Hepatocyte (in vitro differentiated cells): ENCODE measurements around the gene SH3BP2. TPM values are rescaled to one million over a fixed set of nuclear protein-coding genes. Genes with fewer than 3 reads are reported as not detected.

ENCODE experiments used
- DNase-seq: peaks from one replicate; pipeline ENCODE4 v3.0.0-alpha.2; 2016; ENCODE audit warnings: low spot score
- H2AFZ ChIP-seq: fragments of 200-600 bp; sonication (generic); 2 replicates; pipeline ENCODE4 v1.6.0; 2016; ENCODE audit warnings: antibody characterized with exemption, mild to moderate bottlenecking
- H3K27ac ChIP-seq: fragments of 200-600 bp; sonication (generic); 2 replicates; pipeline ENCODE4 v1.5.1; 2016; ENCODE audit warnings: mild to moderate bottlenecking
- H3K27me3 ChIP-seq: fragments of 200-600 bp; sonication (generic); 2 replicates; pipeline ENCODE4 v1.6.1; 2016
- H3K36me3 ChIP-seq: fragments of 200-600 bp; sonication (generic); replicated peaks from 2 replicates; pipeline ENCODE4 v1.5.1; 2016; ENCODE audit warnings: low read depth; ENCODE audit not compliant: insufficient read depth
- H3K4me1 ChIP-seq: fragments of 200-600 bp; sonication (generic); 2 replicates; pipeline ENCODE4 v1.5.1; 2016; ENCODE audit warnings: mild to moderate bottlenecking, moderate library complexity; ENCODE audit not compliant: insufficient read depth
- H3K4me2 ChIP-seq: fragments of 200-600 bp; sonication (generic); 2 replicates; pipeline ENCODE4 v1.6.0; 2016
- H3K4me3 ChIP-seq: fragments of 200-600 bp; sonication (generic); 2 replicates; pipeline ENCODE4 v1.5.1; 2016; ENCODE audit warnings: mild to moderate bottlenecking
- H3K79me2 ChIP-seq: fragments of 200-600 bp; sonication (generic); 2 replicates; pipeline ENCODE4 v1.6.0; 2017; ENCODE audit warnings: mild to moderate bottlenecking
- H3K9me2 ChIP-seq: fragments of 200-600 bp; sonication (generic); replicated peaks from 2 replicates; pipeline ENCODE4 v1.6.0; 2017; ENCODE audit warnings: mild to moderate bottlenecking; ENCODE audit not compliant: insufficient read depth
- H3K9me3 ChIP-seq: fragments of 200-600 bp; sonication (generic); 2 replicates; pipeline ENCODE4 v1.5.1; 2016; ENCODE audit warnings: low read depth, mild to moderate bottlenecking
- H4K20me1 ChIP-seq: fragments of 200-600 bp; sonication (generic); 2 replicates; pipeline ENCODE4 v1.6.0; 2016; ENCODE audit warnings: mild to moderate bottlenecking; ENCODE audit not compliant: insufficient read depth, poor library complexity, severe bottlenecking
- EZH2 ChIP-seq: fragments of 200-600 bp; sonication (generic); IDR thresholded peaks from 2 replicates; pipeline ENCODE4 v1.6.1; 2016; ENCODE audit warnings: antibody characterized with exemption, mild to moderate bottlenecking, borderline replicate concordance
- EZH2phosphoT487 ChIP-seq: fragments of 200-600 bp; sonication (generic); IDR thresholded peaks from one replicate; pipeline ENCODE4 v1.6.1; 2018; ENCODE audit warnings: antibody characterized with exemption, mild to moderate bottlenecking, low read depth, moderate library complexity; ENCODE audit not compliant: unreplicated experiment, severe bottlenecking
- WGBS: methylation state at CpG from one replicate; pipeline ENCODE4 v1.1.6; 2016; ENCODE audit warnings: low lambda C conversion rate; ENCODE audit errors: missing lambda C conversion rate; 5-methylcytosine and 5-hydroxymethylcytosine counted together
- polyA plus RNA-seq: library from polyadenylated mRNA; unstranded; fragments of >200 nt; fragmentation: Nextera tagmentation; extraction: Ambion mirVana; gene quantifications from 2 replicates; pipeline ENCODE4 v1.2.1, GENCODE V29; 2016
- total RNA-seq: library from RNA; depleted of rRNA; stranded (reverse); fragments of >200 nt; gene quantifications from 2 replicates; pipeline ENCODE4 v1.2.3, GENCODE V29; 2014
- TF ChIP-seq, protein P1 (sequence below): fragments of 200-600 bp; sonication (generic); IDR thresholded peaks from 2 replicates; pipeline ENCODE4 v1.5.1; 2016; ENCODE audit warnings: antibody characterized with exemption, mild to moderate bottlenecking; ENCODE audit not compliant: poor library complexity

SH3BP2 gene
- total and polyA plus RNA-seq, 2 experiments from 2014 or later: 24.3 to 25.7 TPM

DNA sequence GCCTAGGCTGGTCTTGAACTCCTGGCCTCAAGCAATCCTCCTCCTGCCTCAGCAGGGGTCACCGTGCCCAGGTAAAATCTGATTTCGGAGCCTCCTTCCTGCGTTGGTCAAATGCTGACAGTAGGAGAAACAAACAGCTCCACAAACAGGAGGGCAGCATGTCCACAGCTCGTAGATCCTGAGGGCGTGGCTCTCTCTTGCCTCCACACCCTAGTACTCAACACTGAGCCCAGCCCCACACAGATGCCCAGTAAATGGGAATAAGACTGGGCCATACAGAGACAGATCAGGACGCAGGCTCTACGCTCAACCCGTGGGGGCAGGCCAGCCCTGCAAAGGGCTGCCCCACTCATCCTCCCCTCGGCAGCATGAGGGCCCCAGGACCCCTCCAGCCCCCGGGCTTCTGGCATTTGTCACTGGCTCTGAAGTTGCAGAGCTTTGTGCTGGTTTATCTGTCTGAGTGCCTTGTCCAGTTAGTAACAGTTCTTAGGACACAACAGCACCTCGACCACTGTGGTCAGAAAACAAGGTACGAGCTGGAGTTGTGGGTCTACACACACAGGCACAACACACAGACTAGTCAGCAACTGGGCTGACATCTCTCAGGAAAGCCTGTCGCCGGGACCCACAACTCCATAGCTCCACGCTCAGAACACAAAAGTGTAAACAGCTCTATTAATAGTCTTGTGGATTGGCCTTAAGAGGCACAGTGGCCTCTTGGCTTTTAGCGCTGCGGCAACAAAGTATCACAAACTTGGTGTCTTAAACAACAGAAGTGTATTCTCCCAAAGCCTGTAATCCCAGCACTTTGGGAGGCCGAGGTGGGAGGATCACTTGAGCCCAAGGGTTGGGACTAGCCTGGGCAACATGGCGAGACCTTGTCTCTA is 41.9 kb upstream of the SH3BP2 start:
- no peak overlapping the region for H3K4me3 ChIP-seq
- no peak overlapping the region for H3K27ac ChIP-seq
- no peak overlapping the region for H3K4me2 ChIP-seq
- no peaks in the 10 kb centered on the region for H3K9me3 ChIP-seq
- peaks cover 70% of the 10 kb centered on the region for H3K79me2 ChIP-seq
- H3K27me3 ChIP-seq: no peaks in the 10 kb centered on the region
- no peak for DNase-seq
- no peaks in the 10 kb centered on the region for H3K36me3 ChIP-seq
- 76% methylated on average over 19 of the region's 19 CpGs for WGBS
- H4K20me1 ChIP-seq: peaks cover 3% of the 10 kb centered on the region
- H3K4me1 ChIP-seq: peaks cover 13% of the 10 kb centered on the region
- H3K9me2 ChIP-seq: no peaks in the 10 kb centered on the region
- no peak overlapping the region for H2AFZ ChIP-seq
- TF ChIP-seq EZH2phosphoT487: no peak
- TF ChIP-seq, protein P1, sequence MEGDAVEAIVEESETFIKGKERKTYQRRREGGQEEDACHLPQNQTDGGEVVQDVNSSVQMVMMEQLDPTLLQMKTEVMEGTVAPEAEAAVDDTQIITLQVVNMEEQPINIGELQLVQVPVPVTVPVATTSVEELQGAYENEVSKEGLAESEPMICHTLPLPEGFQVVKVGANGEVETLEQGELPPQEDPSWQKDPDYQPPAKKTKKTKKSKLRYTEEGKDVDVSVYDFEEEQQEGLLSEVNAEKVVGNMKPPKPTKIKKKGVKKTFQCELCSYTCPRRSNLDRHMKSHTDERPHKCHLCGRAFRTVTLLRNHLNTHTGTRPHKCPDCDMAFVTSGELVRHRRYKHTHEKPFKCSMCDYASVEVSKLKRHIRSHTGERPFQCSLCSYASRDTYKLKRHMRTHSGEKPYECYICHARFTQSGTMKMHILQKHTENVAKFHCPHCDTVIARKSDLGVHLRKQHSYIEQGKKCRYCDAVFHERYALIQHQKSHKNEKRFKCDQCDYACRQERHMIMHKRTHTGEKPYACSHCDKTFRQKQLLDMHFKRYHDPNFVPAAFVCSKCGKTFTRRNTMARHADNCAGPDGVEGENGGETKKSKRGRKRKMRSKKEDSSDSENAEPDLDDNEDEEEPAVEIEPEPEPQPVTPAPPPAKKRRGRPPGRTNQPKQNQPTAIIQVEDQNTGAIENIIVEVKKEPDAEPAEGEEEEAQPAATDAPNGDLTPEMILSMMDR: no peak
- no peak for TF ChIP-seq EZH2

DNA sequence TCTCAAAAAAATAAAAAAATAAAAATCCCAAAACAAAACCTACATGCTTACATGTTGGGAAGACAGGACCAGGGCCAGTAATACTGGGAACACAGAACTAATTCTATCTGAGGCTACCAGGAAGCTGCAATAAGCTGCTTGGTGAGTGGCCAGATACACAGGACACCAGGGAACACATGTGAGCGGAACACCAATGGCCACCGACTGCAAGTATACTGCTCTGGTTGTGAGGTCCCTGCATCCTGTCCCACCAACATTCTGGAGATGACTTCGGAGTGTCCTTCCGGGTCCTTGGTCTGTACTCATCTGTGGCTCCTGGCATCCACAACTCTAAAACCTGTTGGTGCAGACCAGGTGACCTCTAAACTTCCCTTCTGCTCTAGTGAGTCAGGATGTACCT is 39.4 kb upstream of the SH3BP2 start:
- Histone ChIP-seq H3K27ac (no peak overlapping the region), H2AFZ (no peak overlapping the region), H4K20me1 (peaks cover 3% of the 10 kb centered on the region), H3K4me1 (peaks cover 13% of the 10 kb centered on the region), H3K4me3 (no peak overlapping the region), H3K79me2 (peaks cover 70% of the 10 kb centered on the region), H3K9me3 (no peaks in the 10 kb centered on the region), H3K4me2 (no peak overlapping the region), H3K27me3 (no peaks in the 10 kb centered on the region), H3K9me2 (no peaks in the 10 kb centered on the region), H3K36me3 (no peaks in the 10 kb centered on the region)
- TF ChIP-seq EZH2phosphoT487 (no peak), EZH2 (no peak)
- TF ChIP-seq, protein P1: no peak
- WGBS: 93% methylated on average over 4 of the region's 4 CpGs
- DNase-seq: no peak

DNA sequence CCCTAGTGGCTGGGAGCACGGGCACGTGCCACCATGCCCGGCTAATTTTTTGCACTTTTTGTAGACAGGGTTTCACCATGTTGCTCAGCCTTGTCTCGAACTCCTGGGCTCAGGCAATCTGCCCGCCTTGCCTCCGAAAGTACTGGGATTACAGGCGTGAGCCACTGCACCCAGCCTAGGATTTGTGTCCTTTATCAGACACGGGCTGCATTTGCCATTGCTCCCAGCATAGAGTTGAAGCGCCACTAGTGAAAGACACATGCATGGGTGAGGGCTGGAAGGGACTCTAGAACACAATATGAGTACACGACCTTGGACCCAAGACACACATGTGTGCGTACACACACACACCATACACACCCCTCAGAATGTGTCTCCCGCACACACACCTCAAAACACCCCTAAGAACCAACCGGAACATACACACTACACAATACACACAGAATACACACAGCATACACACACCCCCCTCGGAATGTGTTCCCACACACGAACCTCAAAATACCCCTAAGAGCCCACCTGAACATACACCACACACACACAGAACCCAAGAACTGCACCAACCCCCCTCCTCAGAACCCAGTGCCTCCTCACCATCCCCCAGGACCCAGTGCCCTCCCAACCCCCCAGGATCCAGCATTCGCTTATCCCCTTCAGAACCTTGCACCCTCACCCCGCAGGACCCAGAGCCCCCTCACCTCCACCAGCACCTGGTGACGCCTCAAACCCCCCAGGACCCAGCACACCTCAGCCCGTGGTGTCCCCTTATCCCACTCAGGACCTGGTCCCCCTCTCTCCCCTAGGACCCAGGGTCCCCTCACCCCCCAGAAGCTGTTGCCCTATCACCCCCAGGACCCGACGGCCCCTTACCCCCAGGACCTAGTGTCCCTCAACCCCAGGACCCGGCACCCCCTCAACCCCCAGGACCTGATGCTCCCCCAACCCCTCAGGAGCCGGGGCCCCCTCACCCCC is 37.8 kb upstream of the SH3BP2 start:
- 78% methylated on average over 14 of the region's 23 CpGs for WGBS
- no peak for DNase-seq
- peaks cover 54% of the 10 kb centered on the region for H3K79me2 ChIP-seq
- H2AFZ ChIP-seq: no peak overlapping the region
- no peaks in the 10 kb centered on the region for H3K9me3 ChIP-seq
- no peaks in the 10 kb centered on the region for H3K27me3 ChIP-seq
- H4K20me1 ChIP-seq: peaks cover 3% of the 10 kb centered on the region
- TF ChIP-seq, protein P1: no peak
- no peak for TF ChIP-seq EZH2phosphoT487
- no peak for TF ChIP-seq EZH2
- peak overlapping the region; percentile 75 for H3K4me3 ChIP-seq
- H3K4me1 ChIP-seq: peaks cover 15% of the 10 kb centered on the region
- no peaks in the 10 kb centered on the region for H3K9me2 ChIP-seq
- H3K4me2 ChIP-seq: peak overlapping the region; percentile 93
- H3K36me3 ChIP-seq: no peaks in the 10 kb centered on the region
- peak overlapping the region; percentile 92 for H3K27ac ChIP-seq
